GM19324 (cell line): ENCODE measurements around the gene RPS6KA5.
A peak's percentile ranks its signal among the peaks of the same experiment; 100 is the strongest.
"Not testable (repeated sequence)": the region's sequence is repeated elsewhere in the genome, so short reads cannot be mapped to it uniquely, and the experiment has no call there.

Source experiments
- ATAC-seq: cut with Tn5 transposase; IDR thresholded peaks from one replicate; pipeline ENCODE4 v1.9.1; 2021; ENCODE audit warnings: mild to moderate bottlenecking, moderate library complexity; ENCODE audit not compliant: unreplicated experiment, low FRiP score

Gene RPS6KA5

GRCh38 chr14:90844321-90844720 lies 216.1 kb downstream of the RPS6KA5 start:
- ATAC-seq = no peak

- ATAC-seq = no peak
Observed at GRCh38 chr14:90842726-90843125, 217.7 kb downstream of the RPS6KA5 start.

GRCh38 chr14:90840667-90841066 lies 219.8 kb downstream of the RPS6KA5 start:
- not testable (repeated sequence) for ATAC-seq

GRCh38 chr14:90839889-90840266 lies 220.6 kb downstream of the RPS6KA5 start:
- no peak for ATAC-seq

GRCh38 chr14:90839024-90839888 lies 221.2 kb downstream of the RPS6KA5 start:
- no peak for ATAC-seq

GRCh38 chr14:90838531-90838930 lies 221.9 kb downstream of the RPS6KA5 start:
- not testable (repeated sequence) for ATAC-seq

GRCh38 chr14:90837355-90837754 lies 223.1 kb downstream of the RPS6KA5 start:
- ATAC-seq = no peak

GRCh38 chr14:90836692-90837063 lies 223.8 kb downstream of the RPS6KA5 start:
- no peak for ATAC-seq

- no peak for ATAC-seq
Observed at GRCh38 chr14:90831821-90832220, 228.6 kb downstream of the RPS6KA5 start.

GRCh38 chr14:90830931-90831701 lies 229.3 kb downstream of the RPS6KA5 start:
- ATAC-seq = no peak

GRCh38 chr14:90829677-90830076 lies 230.8 kb downstream of the RPS6KA5 start:
- no peak for ATAC-seq

- no peak for ATAC-seq
Observed at GRCh38 chr14:90828642-90829487, 231.6 kb downstream of the RPS6KA5 start.

GRCh38 chr14:90827919-90828610 lies 232.4 kb downstream of the RPS6KA5 start:
- ATAC-seq = peak; percentile 93

GRCh38 chr14:90823542-90823941 lies 236.9 kb downstream of the RPS6KA5 start:
- ATAC-seq = not testable (repeated sequence)

GRCh38 chr14:90820958-90821357 lies 239.5 kb downstream of the RPS6KA5 start:
- peak; percentile 46 for ATAC-seq

GRCh38 chr14:90819734-90820393 lies 240.6 kb downstream of the RPS6KA5 start:
- ATAC-seq = no peak

- ATAC-seq = no peak
Observed at GRCh38 chr14:90818715-90819114, 241.7 kb downstream of the RPS6KA5 start.

GRCh38 chr14:90816681-90817436 lies 243.6 kb downstream of the RPS6KA5 start:
- ATAC-seq = no peak
